Choroid plexus epithelial cell (primary cell): ENCODE measurements around the gene BNC1.
"Not testable (repeated sequence)": the region's sequence is repeated elsewhere in the genome, so short reads cannot be mapped to it uniquely, and the experiment has no call there.

Experiments
- DNase-seq: peaks from one replicate; pipeline ENCODE4 v3.0.0-alpha.2; 2010; ENCODE audit warnings: low read depth
- H3K4me3 ChIP-seq: 2 replicates; pipeline ENCODE4 v1.5.1; 2011; ENCODE audit warnings: low read depth, mild to moderate bottlenecking, control low read depth, low read length, moderate library complexity
- CTCF ChIP-seq: conservative IDR thresholded peaks from 2 replicates; pipeline ENCODE4 v1.5.1; 2011; ENCODE audit warnings: low read depth, mild to moderate bottlenecking, control low read depth, inconsistent platforms, low read length, moderate library complexity

BNC1 gene

GRCh38 chr15:83282141-83282540, 2.3 kb downstream of the BNC1 start:
- no peak for TF ChIP-seq CTCF
- no peak for DNase-seq
- no peak overlapping the region for H3K4me3 ChIP-seq

DNA sequence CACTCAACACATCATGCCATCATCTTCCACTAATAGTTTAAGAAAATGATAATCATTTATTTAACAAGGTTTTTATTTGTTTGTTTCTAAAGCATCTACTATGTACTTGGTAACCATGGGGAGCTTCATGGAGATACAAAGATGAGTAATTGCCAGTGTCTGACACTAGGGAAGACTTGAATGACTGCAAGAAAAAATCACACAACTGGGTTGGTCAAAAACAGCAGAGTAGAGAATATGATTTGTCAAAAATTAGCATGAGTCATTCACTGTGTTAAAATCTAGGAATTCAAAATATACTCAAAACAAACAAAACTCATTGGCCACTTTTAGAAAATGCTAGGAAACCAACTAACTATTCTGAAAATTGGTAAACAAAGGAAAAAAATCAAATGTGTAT, 6.3 kb downstream of the BNC1 start:
- TF ChIP-seq CTCF: no peak
- no peak overlapping the region for H3K4me3 ChIP-seq
- peak; percentile 85 for DNase-seq

GRCh38 chr15:83276661-83277060, 7.8 kb downstream of the BNC1 start:
- DNase-seq: no peak
- TF ChIP-seq CTCF: no peak
- no peak overlapping the region for H3K4me3 ChIP-seq

GRCh38 chr15:83275412-83275811, 9.1 kb downstream of the BNC1 start:
- no peak for TF ChIP-seq CTCF
- DNase-seq: no peak
- no peak overlapping the region for H3K4me3 ChIP-seq

DNA sequence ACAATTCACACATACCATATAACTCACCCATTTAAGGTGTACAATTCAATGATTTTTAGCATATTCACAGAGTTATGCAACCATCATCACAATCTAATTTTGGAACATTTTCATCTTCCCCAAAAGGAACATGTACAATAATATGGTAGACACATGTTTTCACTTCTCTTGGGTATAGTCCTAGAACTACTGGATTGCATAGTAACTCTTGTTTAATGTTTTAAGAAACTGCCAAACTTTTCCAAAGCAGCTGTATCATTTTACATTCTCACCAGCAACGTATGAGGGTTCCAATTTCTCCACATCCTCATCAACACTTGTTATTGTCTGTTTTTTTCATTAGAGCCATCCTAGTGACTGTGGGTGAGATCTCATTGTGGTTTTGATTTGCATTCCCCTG, 14.3 kb downstream of the BNC1 start:
- no peak for TF ChIP-seq CTCF
- no peak for DNase-seq
- H3K4me3 ChIP-seq: no peak overlapping the region

DNA sequence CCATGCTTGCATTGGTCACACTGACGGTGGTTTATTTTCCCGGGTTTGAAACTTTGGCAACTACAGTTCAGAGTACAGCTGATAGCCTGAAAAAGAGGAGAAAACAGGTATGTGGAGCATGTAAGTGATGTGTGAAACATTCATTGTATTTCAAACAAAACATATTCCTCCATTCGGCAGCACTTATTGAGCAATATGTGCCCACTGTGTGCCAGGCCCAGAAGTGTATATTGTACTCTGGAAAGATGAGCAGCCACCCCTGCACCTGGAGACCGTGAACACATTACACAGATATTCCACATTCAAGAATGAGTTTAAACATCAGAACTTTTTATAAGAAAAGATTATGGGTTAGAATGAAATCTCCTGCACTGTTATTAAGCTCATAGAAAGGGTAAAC, 16.3 kb downstream of the BNC1 start:
- no peak overlapping the region for H3K4me3 ChIP-seq
- DNase-seq: no peak
- TF ChIP-seq CTCF: no peak

DNA sequence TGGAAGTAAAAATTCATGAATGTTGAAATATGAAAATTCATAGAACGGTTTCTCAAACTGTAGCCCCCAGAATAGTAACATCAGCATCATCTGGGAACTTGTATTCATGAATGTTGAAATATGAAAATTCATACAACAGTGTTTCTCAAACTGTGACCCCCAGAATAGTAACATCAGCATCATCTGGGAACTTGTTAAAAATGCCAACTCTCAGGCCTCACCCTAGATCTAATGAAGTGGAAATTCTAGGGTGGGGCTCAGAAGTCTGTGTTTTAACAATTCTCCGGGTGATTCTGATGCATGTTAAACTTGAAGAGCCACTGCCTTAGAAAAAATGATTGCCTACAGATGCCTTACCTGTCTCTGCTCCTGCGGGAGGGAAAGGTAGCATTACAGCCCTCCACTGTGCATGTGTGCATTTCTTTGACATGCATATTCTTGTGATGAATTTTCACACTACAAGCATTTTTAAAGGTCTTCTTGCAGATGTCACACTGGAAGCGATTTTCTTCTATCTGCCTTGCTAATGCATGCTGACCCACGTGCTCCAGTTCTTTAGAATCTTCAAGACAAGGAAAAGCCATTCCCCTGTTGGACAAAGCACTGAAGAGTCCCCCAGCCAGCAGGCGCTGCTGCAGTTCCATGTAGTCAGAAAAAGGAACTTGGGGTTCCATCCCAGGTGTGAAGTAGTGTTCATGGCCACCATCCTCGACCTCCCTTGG, 21.7 kb downstream of the BNC1 start:
- no peak for DNase-seq

DNA sequence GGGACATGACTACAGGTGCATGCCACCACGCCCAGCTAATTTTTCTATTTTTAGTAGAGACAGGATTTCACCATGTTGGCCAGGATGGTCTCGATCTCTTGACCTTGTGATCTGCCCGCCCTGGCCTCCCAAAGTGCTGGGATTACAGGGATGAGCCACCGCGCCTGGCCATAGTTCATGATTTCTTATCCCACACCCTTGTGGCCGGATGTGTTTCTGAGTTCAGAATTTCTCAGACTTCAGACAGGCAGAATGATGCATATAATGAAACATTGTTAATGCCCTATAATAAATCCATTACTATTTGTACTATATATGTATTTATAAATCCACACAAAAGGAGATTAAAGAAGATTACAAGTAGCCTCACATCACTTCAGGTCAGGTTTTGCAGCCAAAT, 22.3 kb downstream of the BNC1 start:
- not testable (repeated sequence) for DNase-seq, H3K4me3 ChIP-seq

More for the DNA sequence above, 21.7 kb downstream of the BNC1 start:
- TF ChIP-seq CTCF: no peak
- no peak overlapping the region for H3K4me3 ChIP-seq
